ENCODE data around the gene STEAP1. TPM values are rescaled to one million over a fixed set of nuclear protein-coding genes. Genes with fewer than 3 reads are reported as not detected.

Gene STEAP1
- total RNA-seq, 2 donors from 2014 or later, result 0.66 to 3.8 TPM

DNA sequence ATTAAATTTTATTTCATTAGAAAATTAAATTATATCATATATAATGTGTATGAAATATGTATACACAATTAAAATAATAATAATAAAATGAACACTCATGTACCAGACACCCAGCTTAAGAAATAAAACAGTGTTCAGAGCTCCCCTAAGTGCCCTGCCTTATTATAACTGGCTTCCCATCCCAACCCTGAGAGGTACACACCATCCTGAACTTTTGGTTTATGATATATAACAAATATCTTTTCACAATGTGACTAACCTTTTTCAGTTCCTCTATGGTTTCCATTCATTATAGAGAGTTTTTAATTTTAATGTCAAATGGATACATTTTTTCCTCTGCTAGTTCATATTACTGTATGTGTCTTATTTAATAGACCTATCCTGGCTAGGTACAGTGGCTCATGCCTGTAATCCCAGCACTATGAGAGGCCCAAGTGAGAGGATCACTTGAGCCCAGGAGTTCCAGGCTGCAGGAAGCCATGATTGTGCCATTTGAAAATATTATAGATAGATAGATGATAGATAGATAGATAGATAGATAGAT, 33.3 kb downstream of the STEAP1 start:
- TF ChIP-seq, protein P1, sequence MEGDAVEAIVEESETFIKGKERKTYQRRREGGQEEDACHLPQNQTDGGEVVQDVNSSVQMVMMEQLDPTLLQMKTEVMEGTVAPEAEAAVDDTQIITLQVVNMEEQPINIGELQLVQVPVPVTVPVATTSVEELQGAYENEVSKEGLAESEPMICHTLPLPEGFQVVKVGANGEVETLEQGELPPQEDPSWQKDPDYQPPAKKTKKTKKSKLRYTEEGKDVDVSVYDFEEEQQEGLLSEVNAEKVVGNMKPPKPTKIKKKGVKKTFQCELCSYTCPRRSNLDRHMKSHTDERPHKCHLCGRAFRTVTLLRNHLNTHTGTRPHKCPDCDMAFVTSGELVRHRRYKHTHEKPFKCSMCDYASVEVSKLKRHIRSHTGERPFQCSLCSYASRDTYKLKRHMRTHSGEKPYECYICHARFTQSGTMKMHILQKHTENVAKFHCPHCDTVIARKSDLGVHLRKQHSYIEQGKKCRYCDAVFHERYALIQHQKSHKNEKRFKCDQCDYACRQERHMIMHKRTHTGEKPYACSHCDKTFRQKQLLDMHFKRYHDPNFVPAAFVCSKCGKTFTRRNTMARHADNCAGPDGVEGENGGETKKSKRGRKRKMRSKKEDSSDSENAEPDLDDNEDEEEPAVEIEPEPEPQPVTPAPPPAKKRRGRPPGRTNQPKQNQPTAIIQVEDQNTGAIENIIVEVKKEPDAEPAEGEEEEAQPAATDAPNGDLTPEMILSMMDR (conservative IDR thresholded peaks at IDR 0.05), result no peak
- Histone ChIP-seq H3K4me1 (ENCODE audit: control insufficient read depth, insufficient read depth, low read length) (no peaks in the 10 kb centered on the region), H3K9ac (ENCODE audit: extremely low read depth, low read length, poor library complexity, severe bottlenecking) (no peak overlapping the region), H3K4me3 (ENCODE audit: low read length) (no peak overlapping the region), H3K27me3 (ENCODE audit: control insufficient read depth, insufficient read depth, low read length, poor library complexity, severe bottlenecking) (no peaks in the 10 kb centered on the region), H3K36me3 (ENCODE audit: control insufficient read depth, insufficient read depth, low read length) (no peaks in the 10 kb centered on the region), H3K27ac (ENCODE audit: low read depth, low read length) (no peak overlapping the region), H3K9me3 (ENCODE audit: control insufficient read depth, low read length) (peaks cover 23% of the 10 kb centered on the region)
- Mint-ChIP-seq H3K36me3 (ENCODE audit: low read depth) (no peaks in the 10 kb centered on the region), H3K9me3 (peaks cover 41% of the 10 kb centered on the region), H3K4me3 (no peak overlapping the region), H3K27ac (no peak overlapping the region), H3K27me3 (ENCODE audit: insufficient read depth) (no peaks in the 10 kb centered on the region), H3K4me1 (no peaks in the 10 kb centered on the region)
- DNase-seq, result no peak

DNA sequence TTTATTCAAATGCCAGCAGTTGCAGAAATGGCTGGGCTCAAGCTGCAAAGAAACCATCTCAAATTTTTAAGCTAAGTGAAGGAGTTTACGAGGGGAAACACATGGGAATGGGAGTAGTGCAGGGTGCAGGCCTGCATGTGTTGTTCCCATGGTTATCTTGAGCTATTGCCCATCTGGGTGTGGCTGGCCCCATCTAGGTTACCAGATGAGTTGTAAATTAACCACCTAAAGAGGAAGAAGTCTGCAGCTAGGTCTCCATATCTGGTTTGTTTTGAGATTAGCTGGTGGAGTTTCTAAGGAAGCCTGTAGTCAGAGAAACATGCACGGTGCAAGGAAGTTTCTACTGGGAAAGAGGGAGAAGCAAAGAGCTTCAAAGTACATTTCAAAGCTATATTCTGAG, 34.0 kb downstream of the STEAP1 start:
- peaks cover 30% of the 10 kb centered on the region for H3K9me3 ChIP-seq (ENCODE audit: control insufficient read depth, low read length)
- Mint-ChIP-seq H3K9me3 (peaks cover 46% of the 10 kb centered on the region), H3K36me3 (ENCODE audit: low read depth) (no peaks in the 10 kb centered on the region), H3K27ac (no peak overlapping the region), H3K4me3 (no peak overlapping the region), H3K4me1 (no peaks in the 10 kb centered on the region), H3K27me3 (ENCODE audit: insufficient read depth) (no peaks in the 10 kb centered on the region)
- no peaks in the 10 kb centered on the region for H3K4me1 ChIP-seq (ENCODE audit: control insufficient read depth, insufficient read depth, low read length)
- 87 to 100% methylated on average over 1 to 2 of the region's 2 CpGs for WGBS, 2 experiments (ENCODE audit: insufficient coverage in 1 of 2, insufficient read length in 1 of 2)
- H3K4me3 ChIP-seq (ENCODE audit: low read length), result no peak overlapping the region
- no peak overlapping the region for H3K27ac ChIP-seq (ENCODE audit: low read depth, low read length)
- H3K9ac ChIP-seq (ENCODE audit: extremely low read depth, low read length, poor library complexity, severe bottlenecking), result no peak overlapping the region
- no peaks in the 10 kb centered on the region for H3K36me3 ChIP-seq (ENCODE audit: control insufficient read depth, insufficient read depth, low read length)
- DNase-seq, result no peak
- H3K27me3 ChIP-seq (ENCODE audit: control insufficient read depth, insufficient read depth, low read length, poor library complexity, severe bottlenecking), result no peaks in the 10 kb centered on the region
- TF ChIP-seq, protein P1 (conservative IDR thresholded peaks at IDR 0.05), result no peak

DNA sequence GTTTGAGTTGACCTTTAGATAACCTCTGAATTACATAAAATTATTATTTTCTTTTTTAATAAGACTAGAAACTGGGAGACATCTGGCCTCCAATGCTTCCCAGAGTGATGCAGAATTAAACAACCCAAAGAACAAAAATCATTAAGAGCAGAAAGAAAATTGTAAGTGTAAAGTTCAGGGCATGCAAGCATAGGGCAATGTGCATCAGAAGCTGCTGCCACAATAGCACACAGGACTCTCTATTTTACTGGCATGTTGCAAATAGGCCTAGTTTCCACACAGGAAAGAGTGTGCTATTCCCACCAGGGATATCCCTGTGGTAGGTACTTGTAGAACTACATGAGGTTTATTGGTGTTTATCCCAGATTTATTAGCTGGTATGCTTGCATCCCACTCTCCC, 36.7 kb downstream of the STEAP1 start:
- no peaks in the 10 kb centered on the region for H3K36me3 ChIP-seq (ENCODE audit: control insufficient read depth, insufficient read depth, low read length)
- TF ChIP-seq, protein P1 (conservative IDR thresholded peaks at IDR 0.05), result no peak
- no peak overlapping the region for H3K27ac ChIP-seq (ENCODE audit: low read depth, low read length)
- no peaks in the 10 kb centered on the region for H3K4me1 ChIP-seq (ENCODE audit: control insufficient read depth, insufficient read depth, low read length)
- Mint-ChIP-seq H3K36me3 (ENCODE audit: low read depth) (no peaks in the 10 kb centered on the region), H3K27me3 (ENCODE audit: insufficient read depth) (no peaks in the 10 kb centered on the region), H3K4me3 (no peak overlapping the region), H3K4me1 (no peaks in the 10 kb centered on the region), H3K27ac (no peak overlapping the region), H3K9me3 (peaks cover 43% of the 10 kb centered on the region)
- DNase-seq, result no peak
- H3K9ac ChIP-seq (ENCODE audit: extremely low read depth, low read length, poor library complexity, severe bottlenecking), result no peak overlapping the region
- peaks cover 34% of the 10 kb centered on the region for H3K9me3 ChIP-seq (ENCODE audit: control insufficient read depth, low read length)
- H3K4me3 ChIP-seq (ENCODE audit: low read length), result no peak overlapping the region
- H3K27me3 ChIP-seq (ENCODE audit: control insufficient read depth, insufficient read depth, low read length, poor library complexity, severe bottlenecking), result no peaks in the 10 kb centered on the region
